ENCODE data around the gene LMF2.

DNA sequence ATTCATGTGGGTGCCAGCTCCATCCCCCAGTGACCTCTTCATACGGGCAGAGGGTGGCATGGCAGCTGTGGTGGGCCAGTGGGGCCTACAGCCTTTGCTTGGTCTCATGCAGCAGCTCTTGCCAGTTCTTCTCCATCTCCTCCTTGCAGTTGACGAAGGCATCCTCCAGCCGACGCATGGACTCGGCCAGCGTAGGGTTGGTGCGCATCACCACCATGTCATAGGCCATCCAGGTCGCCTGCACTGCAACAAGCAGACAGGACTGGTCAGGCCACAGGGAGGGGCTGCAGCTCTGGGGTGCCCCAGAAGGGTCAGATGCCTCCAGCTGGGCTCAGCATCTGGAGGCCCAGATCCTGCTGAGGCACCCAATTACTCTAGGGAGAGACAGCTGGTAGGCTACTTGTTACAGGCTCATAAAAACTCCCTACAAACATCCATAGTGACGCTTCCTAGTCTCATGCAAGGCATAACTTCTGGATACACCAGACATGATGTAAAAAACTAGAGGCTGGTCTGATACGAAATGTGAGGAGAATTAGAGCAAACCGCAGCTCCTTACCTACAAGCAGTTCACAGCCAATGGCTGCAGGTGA is 43.8 kb upstream of the LMF2 start:
- TF ChIP-seq, protein P1, sequence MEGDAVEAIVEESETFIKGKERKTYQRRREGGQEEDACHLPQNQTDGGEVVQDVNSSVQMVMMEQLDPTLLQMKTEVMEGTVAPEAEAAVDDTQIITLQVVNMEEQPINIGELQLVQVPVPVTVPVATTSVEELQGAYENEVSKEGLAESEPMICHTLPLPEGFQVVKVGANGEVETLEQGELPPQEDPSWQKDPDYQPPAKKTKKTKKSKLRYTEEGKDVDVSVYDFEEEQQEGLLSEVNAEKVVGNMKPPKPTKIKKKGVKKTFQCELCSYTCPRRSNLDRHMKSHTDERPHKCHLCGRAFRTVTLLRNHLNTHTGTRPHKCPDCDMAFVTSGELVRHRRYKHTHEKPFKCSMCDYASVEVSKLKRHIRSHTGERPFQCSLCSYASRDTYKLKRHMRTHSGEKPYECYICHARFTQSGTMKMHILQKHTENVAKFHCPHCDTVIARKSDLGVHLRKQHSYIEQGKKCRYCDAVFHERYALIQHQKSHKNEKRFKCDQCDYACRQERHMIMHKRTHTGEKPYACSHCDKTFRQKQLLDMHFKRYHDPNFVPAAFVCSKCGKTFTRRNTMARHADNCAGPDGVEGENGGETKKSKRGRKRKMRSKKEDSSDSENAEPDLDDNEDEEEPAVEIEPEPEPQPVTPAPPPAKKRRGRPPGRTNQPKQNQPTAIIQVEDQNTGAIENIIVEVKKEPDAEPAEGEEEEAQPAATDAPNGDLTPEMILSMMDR (IDR thresholded peaks at IDR 0.05; ENCODE audit: low read depth, low read length) = no peak
- no peak for TF ChIP-seq EZH2phosphoT487 (IDR thresholded peaks at IDR 0.05; ENCODE audit: low read depth)
